NCI-H345 (cell line): ENCODE data around the gene PBRM1.
A peak's percentile ranks its signal among the peaks of the same experiment; 100 is the strongest.
"Not testable (repeated sequence)": the region's sequence is repeated elsewhere in the genome, so short reads cannot be mapped to it uniquely, and the experiment has no call there.

ENCODE experiments used
- DNase-seq: peaks from one replicate; lab custom pipeline; 2025; lab: John Stamatoyannopoulos, UW

Gene PBRM1

GRCh38 chr3:52685709-52686691, at the start of gene PBRM1, which contains the start of gene GNL3:
Gene PBRM1, minus strand, starts transcription at chr3:52685913.
Gene GNL3, plus strand, starts transcription at chr3:52686032. Its CDS starts 61 bp downstream, at chr3:52686093.
- peak; percentile 88 for DNase-seq

GRCh38 chr3:52733256-52733891, 47.7 kb upstream of the PBRM1 start:
- DNase-seq: no peak

GRCh38 chr3:52731590-52731989, 45.9 kb upstream of the PBRM1 start:
- DNase-seq: no peak

GRCh38 chr3:52730681-52731080, 45.0 kb upstream of the PBRM1 start:
- no peak for DNase-seq

- DNase-seq: not testable (repeated sequence)
Measured at GRCh38 chr3:52728753-52729152, 43.0 kb upstream of the PBRM1 start.

GRCh38 chr3:52724511-52724910, 38.8 kb upstream of the PBRM1 start:
- no peak for DNase-seq

- DNase-seq: no peak
Measured at GRCh38 chr3:52723935-52724334, 38.2 kb upstream of the PBRM1 start.

- DNase-seq: no peak
Measured at GRCh38 chr3:52722491-52722890, 36.8 kb upstream of the PBRM1 start.

- no peak for DNase-seq
Measured at GRCh38 chr3:52721730-52722008, 36.0 kb upstream of the PBRM1 start.

GRCh38 chr3:52721002-52721729, 35.5 kb upstream of the PBRM1 start:
- no peak for DNase-seq

- no peak for DNase-seq
Measured at GRCh38 chr3:52719618-52720017, 33.9 kb upstream of the PBRM1 start.

- DNase-seq: no peak
Measured at GRCh38 chr3:52715714-52716305, 30.1 kb upstream of the PBRM1 start.

GRCh38 chr3:52714335-52715302, 28.9 kb upstream of the PBRM1 start:
- no peak for DNase-seq

- no peak for DNase-seq
Measured at GRCh38 chr3:52712291-52713212, 26.8 kb upstream of the PBRM1 start.

GRCh38 chr3:52710512-52710911, 24.8 kb upstream of the PBRM1 start:
- no peak for DNase-seq

GRCh38 chr3:52707585-52707984, 21.9 kb upstream of the PBRM1 start:
- no peak for DNase-seq

GRCh38 chr3:52705688-52706686, 20.3 kb upstream of the PBRM1 start, which contains the start of the genes GLT8D1 and SPCS1:
Gene GLT8D1, minus strand, starts transcription at chr3:52705791. Its CDS starts 5,331 bp downstream, at chr3:52700460.
Gene SPCS1, plus strand, starts transcription at chr3:52706106. Its CDS starts 141 bp downstream, at chr3:52706247.
- peak; percentile 76 for DNase-seq

GRCh38 chr3:52705438-52705687, 19.6 kb upstream of the PBRM1 start:
- no peak for DNase-seq
